Esophagus squamous epithelium (tissue), 4 donors: ENCODE results near the gene COPG2.

Experiments used
- POLR2A ChIP-seq, 4 donors: fragments of 450-650 bp; IDR thresholded peaks; one replicate each; pipeline ENCODE4 v1.6.1; 2017; ENCODE audit warnings: antibody characterized with exemption in 4 of 4, mild to moderate bottlenecking in 4 of 4, moderate library complexity in 3 of 4
- TF ChIP-seq, protein P1 (sequence below), 6 experiments: fragments of 450-650 bp in 4 of 6; fragments of 200-600 bp in 2 of 6; sonication (generic) in 2 of 6; IDR thresholded peaks; one replicate each; pipeline ENCODE4 v1.5.1; 2016 to 2019; ENCODE audit warnings: antibody characterized with exemption in 6 of 6, mild to moderate bottlenecking in 4 of 6, moderate library complexity in 4 of 6

DNA sequence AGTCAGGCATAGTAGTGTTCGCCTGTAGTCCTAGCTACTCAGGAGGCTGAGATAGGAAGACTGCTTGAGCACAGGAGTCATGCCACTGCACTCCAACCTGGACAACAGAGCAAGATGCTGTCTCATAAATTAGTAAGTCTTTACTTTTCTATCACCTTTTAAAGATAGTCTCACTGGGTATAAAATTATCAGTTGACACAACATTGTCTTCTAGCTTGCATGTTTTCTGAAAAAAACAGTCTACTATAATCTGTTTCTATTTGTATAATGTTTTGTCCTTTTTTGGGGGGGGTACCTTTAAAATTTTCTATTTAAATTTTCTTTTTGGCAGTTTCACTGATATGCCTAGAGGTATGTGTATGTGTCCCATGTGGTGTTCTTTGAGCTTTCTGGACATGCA, 39.6 kb downstream of the COPG2 start:
- TF ChIP-seq, protein P1, sequence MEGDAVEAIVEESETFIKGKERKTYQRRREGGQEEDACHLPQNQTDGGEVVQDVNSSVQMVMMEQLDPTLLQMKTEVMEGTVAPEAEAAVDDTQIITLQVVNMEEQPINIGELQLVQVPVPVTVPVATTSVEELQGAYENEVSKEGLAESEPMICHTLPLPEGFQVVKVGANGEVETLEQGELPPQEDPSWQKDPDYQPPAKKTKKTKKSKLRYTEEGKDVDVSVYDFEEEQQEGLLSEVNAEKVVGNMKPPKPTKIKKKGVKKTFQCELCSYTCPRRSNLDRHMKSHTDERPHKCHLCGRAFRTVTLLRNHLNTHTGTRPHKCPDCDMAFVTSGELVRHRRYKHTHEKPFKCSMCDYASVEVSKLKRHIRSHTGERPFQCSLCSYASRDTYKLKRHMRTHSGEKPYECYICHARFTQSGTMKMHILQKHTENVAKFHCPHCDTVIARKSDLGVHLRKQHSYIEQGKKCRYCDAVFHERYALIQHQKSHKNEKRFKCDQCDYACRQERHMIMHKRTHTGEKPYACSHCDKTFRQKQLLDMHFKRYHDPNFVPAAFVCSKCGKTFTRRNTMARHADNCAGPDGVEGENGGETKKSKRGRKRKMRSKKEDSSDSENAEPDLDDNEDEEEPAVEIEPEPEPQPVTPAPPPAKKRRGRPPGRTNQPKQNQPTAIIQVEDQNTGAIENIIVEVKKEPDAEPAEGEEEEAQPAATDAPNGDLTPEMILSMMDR (IDR thresholded peaks at IDR 0.05) = no peak
- TF ChIP-seq POLR2A (IDR thresholded peaks at IDR 0.05) = no peak
